ENCODE data around the gene DRG2.

The DRG2 gene

DNA sequence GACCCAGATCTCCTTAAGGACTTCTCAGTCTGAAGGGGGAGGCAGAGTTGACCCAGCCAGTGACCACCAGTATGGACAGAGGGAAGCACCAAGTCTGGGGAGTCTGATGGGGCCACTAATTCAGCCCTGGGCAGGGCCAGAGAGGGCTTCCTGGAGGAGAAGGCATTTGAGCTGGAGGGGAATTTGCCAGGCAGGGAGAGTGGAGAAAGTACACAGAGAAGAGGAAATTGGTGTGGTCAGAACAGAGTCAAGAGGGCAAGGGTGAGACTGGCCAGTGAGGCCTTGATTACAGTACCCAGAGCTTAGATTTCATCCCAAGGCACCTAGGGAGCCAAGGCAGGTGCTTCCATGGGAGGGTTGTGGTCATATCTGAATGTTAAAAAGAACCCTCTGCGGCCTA, 57.1 kb downstream of the DRG2 start:
- DNase-seq: no peak

DNA sequence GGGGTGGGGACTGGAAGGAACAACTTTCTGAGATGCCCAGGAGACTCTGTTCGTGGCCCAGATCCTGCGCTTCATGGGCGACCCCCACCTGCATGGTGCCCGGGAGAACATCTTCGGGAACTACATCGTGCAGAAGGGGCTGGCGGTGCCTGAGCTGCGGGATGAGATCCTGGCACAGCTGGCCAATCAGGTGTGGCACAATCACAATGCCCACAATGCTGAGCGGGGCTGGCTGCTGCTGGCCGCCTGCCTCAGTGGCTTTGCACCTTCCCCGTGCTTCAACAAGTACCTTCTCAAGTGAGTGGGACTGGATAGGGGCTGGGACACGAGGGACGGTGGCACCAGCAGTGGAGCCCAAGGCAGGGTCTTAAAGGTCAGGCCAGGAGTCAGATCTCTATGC, 58.1 kb downstream of the DRG2 start:
- DNase-seq: no peak

DNA sequence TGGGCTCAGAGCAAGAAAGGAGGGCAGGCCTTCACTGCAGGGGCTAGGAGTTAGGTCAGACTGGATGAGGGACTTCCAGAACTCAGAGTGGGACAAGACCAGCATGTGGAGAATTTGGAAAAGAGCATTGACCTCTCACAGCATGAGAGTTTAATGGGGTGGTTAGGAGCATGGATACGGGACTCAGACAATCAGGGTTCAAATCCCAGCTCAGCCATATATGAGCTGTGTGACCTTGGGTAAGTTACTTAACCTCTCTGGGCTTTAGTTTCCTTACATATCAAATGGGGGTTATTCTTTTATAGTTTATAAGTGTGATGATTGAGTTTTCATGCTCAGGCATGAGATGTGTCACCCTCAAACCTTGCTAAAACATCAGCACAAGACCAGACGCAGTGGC, 58.5 kb downstream of the DRG2 start:
- no peak for DNase-seq

DNA sequence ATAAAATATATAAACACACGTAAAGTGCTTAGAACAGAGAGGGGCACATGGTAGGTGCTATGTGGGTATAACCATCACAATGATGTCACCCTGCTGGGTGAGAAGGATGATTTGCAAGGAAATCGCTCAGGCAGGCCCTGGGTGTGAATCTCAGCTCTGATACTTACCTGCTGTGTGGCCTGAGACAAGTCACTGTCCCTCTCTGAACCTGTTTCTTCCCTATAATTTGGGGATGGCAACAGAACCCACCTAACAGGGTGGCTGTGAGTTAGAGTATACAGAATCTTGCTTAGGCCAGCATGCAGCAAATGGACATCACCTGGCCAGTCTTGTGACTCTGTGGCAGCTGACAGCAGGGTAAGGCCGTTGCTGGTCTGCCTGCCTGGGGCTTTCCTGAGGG, 59.2 kb downstream of the DRG2 start:
- no peak for DNase-seq

DNA sequence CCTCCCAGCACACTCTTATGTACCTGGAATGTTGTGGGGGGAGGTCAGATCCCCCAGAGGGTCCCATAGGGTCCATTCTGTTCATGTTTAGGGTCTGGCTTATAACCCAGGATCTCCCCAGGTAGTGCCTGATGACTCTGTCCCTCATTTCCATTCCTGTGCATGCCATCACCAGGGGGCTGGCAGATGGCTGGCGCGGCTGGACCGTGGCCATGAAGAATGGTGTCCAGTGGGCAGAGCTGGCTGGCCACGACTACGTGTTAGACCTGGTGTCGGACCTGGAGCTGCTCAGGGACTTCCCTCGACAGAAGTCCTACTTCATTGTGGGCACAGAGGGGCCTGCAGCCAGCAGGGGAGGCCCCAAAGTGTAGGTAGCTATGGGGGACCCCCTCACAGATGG, 60.8 kb downstream of the DRG2 start:
- DNase-seq: no peak

DNA sequence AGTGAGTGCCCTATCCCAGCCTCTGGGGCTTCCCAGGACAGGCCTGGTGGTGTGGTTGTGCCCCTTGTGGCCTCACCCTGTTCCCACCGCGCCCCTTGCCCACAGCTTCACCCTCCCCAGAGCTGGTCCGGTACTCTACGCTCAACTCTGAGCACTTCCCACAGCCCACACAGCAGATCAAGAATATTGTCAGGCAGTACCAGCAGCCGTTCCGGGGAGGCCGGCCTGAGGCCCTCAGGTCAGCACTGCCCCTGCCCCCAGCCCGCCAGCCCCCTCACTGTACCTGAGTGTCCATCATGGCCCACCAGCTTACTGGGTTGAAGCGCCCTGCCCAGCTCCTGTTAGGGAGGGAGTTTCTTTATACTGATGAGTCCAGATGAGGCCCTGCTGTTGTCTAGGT, 63.5 kb downstream of the DRG2 start:
- no peak for DNase-seq

DNA sequence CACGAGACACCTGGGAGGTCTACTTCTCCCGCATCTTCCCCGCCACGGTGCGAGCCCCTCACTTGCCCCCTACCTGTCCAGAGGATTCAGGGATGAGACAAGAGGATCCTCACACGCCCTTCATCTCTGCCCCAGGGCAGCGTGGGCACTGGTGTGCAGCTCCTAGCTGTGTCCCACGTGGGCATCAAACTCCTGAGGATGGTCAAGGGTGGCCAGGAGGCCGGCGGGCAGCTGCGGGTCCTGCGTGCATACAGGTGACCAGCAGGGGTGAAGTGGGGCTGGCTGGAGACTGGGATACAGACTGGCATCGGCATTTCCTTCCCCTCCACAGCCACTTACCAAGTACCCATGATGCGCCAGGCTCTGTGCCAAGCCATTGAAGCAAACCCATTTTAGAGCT, 67.4 kb downstream of the DRG2 start:
- no peak for DNase-seq

DNA sequence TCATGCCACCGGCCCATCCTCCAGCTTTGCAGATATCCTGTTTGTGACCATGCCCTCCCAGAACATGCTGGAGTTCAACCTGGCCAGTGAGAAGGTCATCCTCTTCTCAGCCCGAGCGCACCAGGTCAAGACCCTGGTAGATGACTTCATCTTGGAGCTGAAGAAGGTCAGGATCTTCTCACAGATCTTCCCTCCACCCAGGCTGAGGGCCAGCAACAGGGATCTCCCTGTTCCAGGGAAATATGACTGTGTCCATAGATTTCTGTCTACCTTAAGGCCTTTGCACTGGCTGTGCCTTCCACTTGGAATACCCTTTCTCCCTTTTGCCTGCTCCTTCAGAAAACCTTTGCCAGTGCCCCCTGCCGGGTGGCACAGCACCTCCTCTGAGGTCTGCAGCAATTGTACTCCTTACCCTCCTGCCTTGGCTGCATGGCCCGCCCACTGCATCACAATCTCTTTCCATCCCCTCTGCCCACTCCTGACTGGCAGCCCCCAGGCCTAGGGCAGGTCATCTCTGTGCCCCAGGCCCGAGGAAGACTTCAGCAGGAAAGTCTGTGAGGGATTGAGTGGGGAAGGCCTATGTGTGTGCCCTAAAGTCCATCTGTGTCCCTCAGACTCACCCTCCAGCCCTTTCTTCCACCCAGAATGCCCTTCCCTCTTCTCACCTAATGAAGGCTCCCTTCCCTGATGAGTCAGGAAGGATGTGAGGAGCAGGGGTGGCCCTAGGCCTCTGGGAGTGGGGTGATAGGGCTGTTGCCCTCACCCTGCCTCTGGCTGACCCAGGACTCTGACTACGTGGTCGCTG, 68.6 kb downstream of the DRG2 start:
- no peak for DNase-seq

DNA sequence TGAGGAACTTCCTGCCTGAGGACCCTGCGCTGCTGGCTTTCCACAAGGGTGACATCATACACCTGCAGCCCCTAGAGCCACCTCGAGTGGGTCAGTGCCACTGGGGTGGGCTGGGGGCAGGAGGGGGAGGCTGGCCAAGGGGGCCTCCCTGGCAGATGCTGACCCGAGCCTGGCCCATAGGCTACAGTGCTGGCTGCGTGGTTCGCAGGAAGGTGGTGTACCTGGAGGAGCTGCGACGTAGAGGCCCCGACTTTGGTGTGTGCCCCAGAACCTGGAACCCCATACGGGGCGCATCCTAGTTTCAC, 69.2 kb downstream of the DRG2 start:
- DNase-seq: no peak

Measured in NCI-H1048 (cell line).